Choroid plexus epithelial cell (primary cell): ENCODE measurements around the gene SCN1B.

ENCODE experiments used
- DNase-seq: peaks from one replicate; pipeline ENCODE4 v3.0.0-alpha.2; 2010; ENCODE audit warnings: low read depth
- H3K4me3 ChIP-seq: 2 replicates; pipeline ENCODE4 v1.5.1; 2011; ENCODE audit warnings: low read depth, mild to moderate bottlenecking, control low read depth, low read length, moderate library complexity
- CTCF ChIP-seq: conservative IDR thresholded peaks from 2 replicates; pipeline ENCODE4 v1.5.1; 2011; ENCODE audit warnings: low read depth, mild to moderate bottlenecking, control low read depth, inconsistent platforms, low read length, moderate library complexity

SCN1B gene

GRCh38 chr19:35075202-35076025 is 45.1 kb downstream of the SCN1B start:
- H3K4me3 ChIP-seq, result no peak overlapping the region
- TF ChIP-seq CTCF, result no peak
- no peak for DNase-seq

- no peak for TF ChIP-seq CTCF
- H3K4me3 ChIP-seq, result no peak overlapping the region
- no peak for DNase-seq
Observed at GRCh38 chr19:35076026-35076370, 45.7 kb downstream of the SCN1B start.

GRCh38 chr19:35076657-35077056 is 46.4 kb downstream of the SCN1B start:
- no peak for DNase-seq
- TF ChIP-seq CTCF, result no peak
- H3K4me3 ChIP-seq, result no peak overlapping the region

- no peak overlapping the region for H3K4me3 ChIP-seq
- TF ChIP-seq CTCF, result no peak
- DNase-seq, result no peak
Observed at GRCh38 chr19:35077411-35078223, 47.3 kb downstream of the SCN1B start.

DNA sequence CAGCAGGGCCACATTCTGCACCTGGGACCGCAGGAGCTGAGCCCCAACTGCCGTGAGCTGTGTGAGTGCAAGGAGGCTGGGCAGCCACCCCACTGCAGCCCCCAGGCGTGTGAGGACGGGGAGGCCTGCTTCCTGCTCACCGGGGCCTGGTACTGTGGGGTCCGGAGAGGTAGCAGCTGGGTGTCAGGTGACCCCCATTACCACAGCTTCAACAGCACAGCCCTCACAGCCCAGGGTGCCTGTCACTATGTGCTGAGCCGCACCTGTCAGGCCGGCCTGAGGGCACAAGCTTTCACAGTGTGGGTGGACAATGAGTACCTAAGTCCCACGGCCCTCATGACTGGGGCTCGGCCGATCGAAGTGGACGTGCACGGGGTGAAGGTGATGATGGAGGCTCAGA is 49.6 kb downstream of the SCN1B start:
- H3K4me3 ChIP-seq, result no peak overlapping the region
- DNase-seq, result no peak
- no peak for TF ChIP-seq CTCF

- no peak overlapping the region for H3K4me3 ChIP-seq
Observed at GRCh38 chr19:35080613-35081170, 50.4 kb downstream of the SCN1B start.

More at GRCh38 chr19:35080613-35081170, 50.4 kb downstream of the SCN1B start:
- TF ChIP-seq CTCF, result no peak
- DNase-seq, result no peak
